ENCODE data around the gene SIGLEC10.
"Not testable (repeated sequence)": the region's sequence is repeated elsewhere in the genome, so short reads cannot be mapped to it uniquely, and the experiment has no call there.

SIGLEC10 gene

DNA sequence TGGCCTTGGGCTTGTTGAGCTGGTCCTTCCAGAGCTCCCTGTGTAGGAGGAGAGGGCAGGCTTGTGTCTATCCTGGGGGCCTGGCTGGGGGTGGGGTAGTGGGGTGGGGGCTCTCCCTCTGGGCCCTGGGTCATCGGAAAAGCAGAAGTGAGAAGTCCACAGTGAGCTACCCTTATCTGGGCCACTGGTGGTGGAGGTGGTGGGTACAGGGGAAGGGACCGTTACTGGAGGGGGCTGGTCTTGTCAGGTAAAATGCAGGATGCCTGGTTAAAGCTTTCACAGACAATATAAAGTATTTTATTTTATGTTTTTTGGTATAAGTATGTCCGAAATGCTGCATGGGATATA, 342 bp upstream of the SIGLEC10 start:
- no CpG with 5 or more reads among the region's 3 CpGs for WGBS (ENCODE audit: extremely low coverage, insufficient coverage, insufficient read length)
- Histone ChIP-seq H2BK120ac (ENCODE audit: insufficient read depth, low read length, poor library complexity) (no peak overlapping the region), H4K12ac (ENCODE audit: low read depth, low read length) (no peak overlapping the region)

GRCh38 chr19:51416422-51416821, 1.0 kb downstream of the SIGLEC10 start:
- H3K4me1 ChIP-seq (ENCODE audit: control insufficient read depth in 1 of 2, insufficient read depth in 2 of 2, low read length in 2 of 2); H3K4ac ChIP-seq (ENCODE audit: low read depth, low read length); H3K79me2 ChIP-seq (ENCODE audit: control insufficient read depth, insufficient read depth, low read length, poor library complexity); H4K91ac ChIP-seq (ENCODE audit: low read depth, low read length); H3K36me3 ChIP-seq (ENCODE audit: control insufficient read depth in 1 of 2, insufficient read depth in 2 of 2, low read length in 2 of 2); H2BK120ac ChIP-seq (ENCODE audit: insufficient read depth, low read length, poor library complexity); H3K23ac ChIP-seq (ENCODE audit: low read length); H3K9ac ChIP-seq (ENCODE audit: low read length); H3K27me3 ChIP-seq (ENCODE audit: insufficient read depth, low read length); H3K4me3 ChIP-seq (ENCODE audit: low read depth, low read length); H3K14ac ChIP-seq (ENCODE audit: low read length); H3K4me2 ChIP-seq (ENCODE audit: low read length); DNase-seq; H3K18ac ChIP-seq (ENCODE audit: low read length); H3K9me3 ChIP-seq (ENCODE audit: insufficient read depth, low read depth, low read length); H2BK12ac ChIP-seq (ENCODE audit: low read length); H4K12ac ChIP-seq (ENCODE audit: low read depth, low read length); H2AK5ac ChIP-seq (ENCODE audit: low read length); H3K79me1 ChIP-seq (ENCODE audit: low read length); H3K27ac ChIP-seq (ENCODE audit: low read depth, low read length); H2AFZ ChIP-seq (ENCODE audit: insufficient read depth, low read length, poor library complexity); H4K8ac ChIP-seq (ENCODE audit: low read depth, low read length); H2BK5ac ChIP-seq (ENCODE audit: low read depth, low read length, poor library complexity): not testable (repeated sequence)
- no CpG with 5 or more reads among the region's 15 CpGs for WGBS (ENCODE audit: extremely low coverage, insufficient coverage, insufficient read length)

More for the DNA sequence above, 342 bp upstream of the SIGLEC10 start:
- H3K4me2 ChIP-seq (ENCODE audit: low read length): no peak overlapping the region
- H2BK5ac ChIP-seq (ENCODE audit: low read depth, low read length, poor library complexity): no peak overlapping the region
- H3K18ac ChIP-seq (ENCODE audit: low read length): no peak overlapping the region
- H3K27ac ChIP-seq (ENCODE audit: low read depth, low read length): no peak overlapping the region
- H3K9ac ChIP-seq (ENCODE audit: low read length): no peak overlapping the region
- no peak for DNase-seq
- no peak overlapping the region for H3K14ac ChIP-seq (ENCODE audit: low read length)
- no peaks in the 10 kb centered on the region for H3K36me3 ChIP-seq (ENCODE audit: control insufficient read depth in 1 of 2, insufficient read depth in 2 of 2, low read length in 2 of 2)
- H2AFZ ChIP-seq (ENCODE audit: insufficient read depth, low read length, poor library complexity): no peak overlapping the region
- H3K27me3 ChIP-seq (ENCODE audit: insufficient read depth, low read length): no peaks in the 10 kb centered on the region
- no peak overlapping the region for H2AK5ac ChIP-seq (ENCODE audit: low read length)
- no peak overlapping the region for H3K4me3 ChIP-seq (ENCODE audit: low read depth, low read length)
- no peak overlapping the region for H3K4ac ChIP-seq (ENCODE audit: low read depth, low read length)
- no peak overlapping the region for H4K91ac ChIP-seq (ENCODE audit: low read depth, low read length)
- H4K8ac ChIP-seq (ENCODE audit: low read depth, low read length): no peak overlapping the region
- H2BK12ac ChIP-seq (ENCODE audit: low read length): no peak overlapping the region
- no peaks in the 10 kb centered on the region for H3K9me3 ChIP-seq (ENCODE audit: insufficient read depth, low read depth, low read length)
- H3K4me1 ChIP-seq (ENCODE audit: control insufficient read depth in 1 of 2, insufficient read depth in 2 of 2, low read length in 2 of 2): no peaks in the 10 kb centered on the region
- H3K79me2 ChIP-seq (ENCODE audit: control insufficient read depth, insufficient read depth, low read length, poor library complexity): no peaks in the 10 kb centered on the region
- H3K23ac ChIP-seq (ENCODE audit: low read length): no peak overlapping the region
- H3K79me1 ChIP-seq (ENCODE audit: low read length): no peaks in the 10 kb centered on the region

DNA sequence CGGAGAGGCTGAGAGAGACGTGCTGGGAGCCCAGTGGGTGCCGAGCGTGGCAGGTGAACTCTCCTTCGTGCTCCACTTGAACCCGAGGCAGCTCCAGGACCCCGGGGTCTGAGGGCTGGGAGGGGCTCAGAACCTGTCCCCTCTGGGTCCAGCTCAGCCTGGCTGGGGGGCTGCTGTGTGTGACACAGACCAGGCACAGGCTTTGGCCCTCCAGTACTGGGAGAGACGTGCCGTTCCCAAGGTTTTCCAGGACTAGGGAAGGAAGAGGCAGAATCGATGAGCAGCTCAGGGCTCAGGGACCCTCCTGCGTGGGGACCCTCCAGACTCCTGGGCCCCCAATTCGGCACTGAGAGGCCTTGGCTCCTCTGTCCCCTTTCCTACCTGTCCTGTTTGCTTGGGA, 2.3 kb downstream of the SIGLEC10 start:
- Histone ChIP-seq H3K27me3 (ENCODE audit: insufficient read depth, low read length) (no peaks in the 10 kb centered on the region), H3K9me3 (ENCODE audit: insufficient read depth, low read depth, low read length) (no peaks in the 10 kb centered on the region), H4K12ac (ENCODE audit: low read depth, low read length) (no peak overlapping the region), H3K4me3 (ENCODE audit: low read depth, low read length) (no peak overlapping the region), H3K4me2 (ENCODE audit: low read length) (no peak overlapping the region), H3K79me2 (ENCODE audit: control insufficient read depth, insufficient read depth, low read length, poor library complexity) (no peaks in the 10 kb centered on the region), H4K91ac (ENCODE audit: low read depth, low read length) (no peak overlapping the region), H2AFZ (ENCODE audit: insufficient read depth, low read length, poor library complexity) (no peak overlapping the region), H2BK5ac (ENCODE audit: low read depth, low read length, poor library complexity) (no peak overlapping the region), H2BK12ac (ENCODE audit: low read length) (no peak overlapping the region), H3K4me1 (ENCODE audit: control insufficient read depth in 1 of 2, insufficient read depth in 2 of 2, low read length in 2 of 2) (no peaks in the 10 kb centered on the region), H3K23ac (ENCODE audit: low read length) (no peak overlapping the region), H3K18ac (ENCODE audit: low read length) (no peak overlapping the region), H3K79me1 (ENCODE audit: low read length) (no peaks in the 10 kb centered on the region), H4K8ac (ENCODE audit: low read depth, low read length) (no peak overlapping the region), H3K9ac (ENCODE audit: low read length) (no peak overlapping the region), H2AK5ac (ENCODE audit: low read length) (no peak overlapping the region), H3K27ac (ENCODE audit: low read depth, low read length) (no peak overlapping the region), H3K14ac (ENCODE audit: low read length) (no peak overlapping the region), H3K4ac (ENCODE audit: low read depth, low read length) (no peak overlapping the region), H2BK120ac (ENCODE audit: insufficient read depth, low read length, poor library complexity) (no peak overlapping the region), H3K36me3 (ENCODE audit: control insufficient read depth in 1 of 2, insufficient read depth in 2 of 2, low read length in 2 of 2) (no peaks in the 10 kb centered on the region)
- WGBS (ENCODE audit: extremely low coverage, insufficient coverage, insufficient read length): no CpG with 5 or more reads among the region's 12 CpGs
- DNase-seq: no peak

DNA sequence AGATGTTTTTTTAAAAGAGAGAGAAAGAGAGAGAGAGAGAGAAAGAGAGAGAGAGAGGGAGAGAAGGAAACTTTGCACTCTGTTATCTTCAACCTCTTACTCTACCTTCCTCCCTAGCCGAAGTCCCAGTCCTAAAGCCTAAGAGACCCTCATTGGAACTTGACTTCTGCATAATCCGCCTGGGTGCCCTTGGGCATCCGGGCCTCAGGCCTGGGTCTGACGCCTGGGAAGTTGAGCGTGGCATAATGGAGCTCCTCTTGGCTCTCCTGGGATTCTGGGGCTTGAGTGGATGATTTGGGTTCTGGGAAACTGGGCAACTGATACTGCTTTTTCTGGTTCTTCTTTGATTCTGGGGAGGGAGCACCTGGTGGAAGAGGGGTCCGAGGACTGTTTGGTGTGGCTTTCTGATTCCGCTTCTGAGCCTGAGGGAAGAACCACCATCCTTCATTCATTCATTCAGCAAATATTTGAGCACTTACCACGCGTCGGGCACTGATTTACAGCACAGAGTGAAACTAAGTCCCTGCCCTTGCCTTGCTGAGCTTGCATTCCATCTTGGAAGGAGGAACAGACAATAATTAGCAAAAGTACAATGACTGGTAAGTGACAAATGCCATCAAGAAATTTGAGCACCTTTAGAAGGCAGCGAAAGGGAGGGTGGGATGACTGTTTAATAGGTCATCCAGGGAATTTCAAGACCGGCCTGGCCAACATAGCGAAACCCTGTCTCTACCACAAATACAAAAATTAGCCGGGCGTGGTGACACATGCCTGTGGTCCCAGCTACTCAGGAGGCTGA, 6.3 kb downstream of the SIGLEC10 start:
- Histone ChIP-seq H2AFZ (ENCODE audit: insufficient read depth, low read length, poor library complexity) (no peak overlapping the region), H3K9me3 (ENCODE audit: insufficient read depth, low read depth, low read length) (no peaks in the 10 kb centered on the region), H2BK5ac (ENCODE audit: low read depth, low read length, poor library complexity) (no peak overlapping the region)

More for the DNA sequence above, 6.3 kb downstream of the SIGLEC10 start:
- H3K9ac ChIP-seq (ENCODE audit: low read length): no peak overlapping the region
- no peaks in the 10 kb centered on the region for H3K79me1 ChIP-seq (ENCODE audit: low read length)
- H2AK5ac ChIP-seq (ENCODE audit: low read length): no peak overlapping the region
- H3K4ac ChIP-seq (ENCODE audit: low read depth, low read length): no peak overlapping the region
- no peaks in the 10 kb centered on the region for H3K79me2 ChIP-seq (ENCODE audit: control insufficient read depth, insufficient read depth, low read length, poor library complexity)
- no peak overlapping the region for H3K23ac ChIP-seq (ENCODE audit: low read length)
- H2BK120ac ChIP-seq (ENCODE audit: insufficient read depth, low read length, poor library complexity): no peak overlapping the region
- H3K14ac ChIP-seq (ENCODE audit: low read length): no peak overlapping the region
- H3K27me3 ChIP-seq (ENCODE audit: insufficient read depth, low read length): no peaks in the 10 kb centered on the region
- no peak overlapping the region for H2BK12ac ChIP-seq (ENCODE audit: low read length)
- no peak overlapping the region for H3K4me3 ChIP-seq (ENCODE audit: low read depth, low read length)
- no peak overlapping the region for H4K8ac ChIP-seq (ENCODE audit: low read depth, low read length)
- no peaks in the 10 kb centered on the region for H3K36me3 ChIP-seq (ENCODE audit: control insufficient read depth in 1 of 2, insufficient read depth in 2 of 2, low read length in 2 of 2)
- peak in 1 of 2 donors; percentile 24 for DNase-seq
- no peak overlapping the region for H3K27ac ChIP-seq (ENCODE audit: low read depth, low read length)
- WGBS (ENCODE audit: extremely low coverage, insufficient coverage, insufficient read length): no CpG with 5 or more reads among the region's 15 CpGs
- no peak overlapping the region for H4K91ac ChIP-seq (ENCODE audit: low read depth, low read length)
- no peak overlapping the region for H4K12ac ChIP-seq (ENCODE audit: low read depth, low read length)
- H3K18ac ChIP-seq (ENCODE audit: low read length): no peak overlapping the region
- no peak overlapping the region for H3K4me2 ChIP-seq (ENCODE audit: low read length)
- H3K4me1 ChIP-seq (ENCODE audit: control insufficient read depth in 1 of 2, insufficient read depth in 2 of 2, low read length in 2 of 2): peaks cover 0 to 2% of the 10 kb centered on the region in 2 experiments

Measured in trophoblast cell (in vitro differentiated cells and primary cell).